ENCODE data around the gene DCDC2C.

Gene DCDC2C

DNA sequence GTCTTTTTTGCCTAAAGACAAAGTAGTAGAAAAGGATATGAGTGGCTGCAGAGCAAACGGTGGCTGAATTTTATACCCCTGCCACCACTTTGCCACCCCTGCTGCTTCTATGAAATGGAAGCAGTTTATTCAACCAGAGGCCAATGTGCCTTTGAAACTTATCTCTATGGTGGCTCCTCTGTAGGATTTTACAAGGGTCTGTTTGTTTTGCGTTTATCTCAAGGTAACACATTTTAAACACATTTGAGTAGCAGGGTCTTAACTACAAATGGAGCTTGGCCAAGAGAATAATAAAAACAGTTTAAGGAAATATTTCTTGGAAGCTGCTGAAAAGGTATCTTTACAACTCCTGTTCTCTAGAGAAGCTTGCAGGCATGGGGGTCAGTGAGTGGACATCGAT is 39.3 kb upstream of the DCDC2C start:
- TF ChIP-seq POLR2A (IDR thresholded peaks at IDR 0.05; ENCODE audit: low read depth, low read length) (no peak), TAF1 (IDR thresholded peaks at IDR 0.05; ENCODE audit: borderline replicate concordance, low read depth, low read length) (no peak), POLR2AphosphoS5 (IDR thresholded peaks at IDR 0.05; ENCODE audit: low read depth, low read length) (no peak)
- DNase-seq (ENCODE audit: insufficient read length) (no peak), FAIRE-seq (no peak)

DNA sequence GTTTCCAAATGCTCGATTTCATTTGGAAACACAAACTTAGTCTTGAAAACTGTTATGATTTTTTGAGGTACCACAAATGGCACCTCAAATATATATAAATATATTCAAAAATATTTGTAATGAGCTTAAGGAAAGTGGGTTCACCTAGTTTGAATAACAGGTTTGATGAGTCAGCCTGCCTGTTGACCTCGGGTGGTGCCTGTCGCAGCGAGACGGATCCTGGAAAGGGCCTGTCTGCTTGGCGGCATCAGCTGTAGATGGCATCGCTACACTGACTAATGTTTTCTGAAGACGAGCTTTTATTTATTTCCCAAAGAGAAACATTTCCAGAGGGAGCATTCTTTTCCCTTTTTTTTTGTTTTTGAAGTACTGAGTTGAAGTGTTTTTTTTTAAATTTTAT is 38.5 kb upstream of the DCDC2C start:
- no peak for TF ChIP-seq POLR2A (IDR thresholded peaks at IDR 0.05; ENCODE audit: low read depth, low read length)
- no peak for TF ChIP-seq TAF1 (IDR thresholded peaks at IDR 0.05; ENCODE audit: borderline replicate concordance, low read depth, low read length)
- no peak for DNase-seq (ENCODE audit: insufficient read length)

DNA sequence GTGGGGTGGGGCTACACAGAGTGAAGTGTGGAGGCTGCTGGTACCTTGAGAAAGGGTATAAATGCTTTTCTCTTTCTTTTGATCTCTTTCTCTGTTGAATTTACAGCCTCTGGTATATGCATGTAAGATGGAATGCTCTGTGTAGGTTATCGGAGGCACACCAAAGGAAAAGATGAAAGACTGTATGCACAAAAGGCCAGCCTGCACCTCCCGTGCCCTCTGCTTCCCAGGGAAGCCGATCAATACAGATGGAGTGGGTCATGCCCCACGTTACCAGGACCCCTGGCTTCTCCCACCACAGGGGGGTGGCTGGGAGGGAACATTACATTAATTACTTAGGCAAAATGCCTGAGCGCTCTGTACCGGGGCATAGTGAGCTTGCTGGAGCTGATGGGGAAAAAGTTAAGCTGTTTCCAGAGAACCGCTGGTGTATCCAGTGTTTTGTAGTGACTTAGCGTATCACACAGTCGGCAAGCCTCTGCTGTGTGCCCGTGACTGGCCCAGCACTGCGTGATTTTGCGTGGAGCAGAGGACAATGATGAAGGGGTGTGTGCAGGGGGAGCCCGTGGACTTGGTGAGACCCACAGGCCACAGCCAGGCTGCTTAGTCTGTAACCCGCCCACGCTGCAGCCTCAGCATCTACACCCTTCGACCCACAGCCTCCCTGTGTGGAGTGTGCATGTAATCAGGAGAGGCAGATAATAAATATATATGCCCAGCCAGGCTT is 37.3 kb upstream of the DCDC2C start:
- DNase-seq (ENCODE audit: insufficient read length) (no peak), FAIRE-seq (no peak)
- TF ChIP-seq POLR2A (IDR thresholded peaks at IDR 0.05; ENCODE audit: low read depth, low read length) (no peak), POLR2AphosphoS5 (IDR thresholded peaks at IDR 0.05; ENCODE audit: low read depth, low read length) (no peak), TAF1 (IDR thresholded peaks at IDR 0.05; ENCODE audit: borderline replicate concordance, low read depth, low read length) (no peak)

More for the DNA sequence above, 38.5 kb upstream of the DCDC2C start:
- no peak for FAIRE-seq

DNA sequence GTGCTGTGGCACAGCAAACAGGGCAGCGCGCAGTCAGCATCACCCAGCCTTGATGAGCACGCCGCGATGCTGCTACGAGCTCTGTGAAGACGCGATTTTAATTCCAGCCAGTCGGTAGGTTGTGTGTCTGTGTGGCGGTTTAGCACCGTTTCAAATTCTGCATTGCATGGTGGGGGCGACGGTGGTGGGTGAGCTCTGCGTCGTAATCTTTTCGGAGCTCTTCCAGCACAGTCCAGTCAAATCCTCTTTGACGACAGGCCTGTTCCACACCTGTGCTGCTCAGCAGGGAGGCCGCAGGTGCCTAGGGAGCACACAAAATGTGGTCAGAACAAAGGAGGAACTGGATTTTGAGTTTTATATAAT is 36.8 kb upstream of the DCDC2C start:
- TF ChIP-seq TAF1 (IDR thresholded peaks at IDR 0.05; ENCODE audit: borderline replicate concordance, low read depth, low read length) (no peak), POLR2AphosphoS5 (IDR thresholded peaks at IDR 0.05; ENCODE audit: low read depth, low read length) (no peak), POLR2A (IDR thresholded peaks at IDR 0.05; ENCODE audit: low read depth, low read length) (no peak)
- no peak for FAIRE-seq
- DNase-seq (ENCODE audit: insufficient read length) = no peak

DNA sequence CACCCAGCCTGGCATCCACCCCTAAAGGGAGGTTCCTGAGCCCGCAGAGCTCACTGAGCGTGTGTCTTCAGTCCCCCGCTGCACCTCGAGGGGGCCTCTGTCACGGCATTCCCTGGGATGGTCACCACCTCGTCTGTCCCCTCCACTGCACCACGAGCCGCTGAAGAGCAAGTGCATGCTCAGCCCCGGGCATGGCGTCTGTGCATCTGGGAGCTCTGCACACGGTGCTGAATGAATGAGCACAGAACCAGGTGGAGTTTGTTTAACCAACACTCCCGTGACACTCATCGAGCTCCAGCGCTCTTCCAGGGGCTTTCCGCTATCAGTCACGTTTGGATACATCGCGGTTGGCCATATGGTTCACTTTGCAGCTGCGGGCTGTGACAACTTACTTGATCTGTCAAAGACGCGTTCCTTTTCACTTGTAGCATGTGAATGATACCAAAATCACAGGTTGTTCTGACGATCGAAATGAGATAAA is 36.2 kb upstream of the DCDC2C start:
- no peak for TF ChIP-seq TAF1 (IDR thresholded peaks at IDR 0.05; ENCODE audit: borderline replicate concordance, low read depth, low read length)
- TF ChIP-seq POLR2AphosphoS5 (IDR thresholded peaks at IDR 0.05; ENCODE audit: low read depth, low read length) = no peak
- no peak for TF ChIP-seq POLR2A (IDR thresholded peaks at IDR 0.05; ENCODE audit: low read depth, low read length)
- DNase-seq (ENCODE audit: insufficient read length) = no peak
- FAIRE-seq = peak; percentile 58

DNA sequence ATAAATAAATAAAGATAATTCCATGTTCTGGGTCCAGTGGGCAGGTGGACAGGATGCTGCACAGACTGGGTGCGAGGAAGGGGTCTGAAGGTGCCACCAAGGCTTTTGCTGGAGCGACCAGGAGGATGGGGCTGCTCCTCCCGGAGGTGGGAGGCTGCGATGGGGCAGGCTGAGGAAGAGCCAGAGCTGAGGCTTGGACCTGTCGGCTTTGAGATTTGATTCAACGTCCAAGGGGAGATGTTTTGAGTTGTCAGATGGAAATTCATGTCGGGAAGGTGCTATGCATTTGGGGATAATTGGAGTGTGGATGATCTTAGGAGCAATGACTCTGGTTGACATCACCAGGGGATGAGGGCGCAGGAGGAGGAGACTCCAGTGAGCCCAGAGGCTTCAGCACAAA is 33.7 kb upstream of the DCDC2C start:
- FAIRE-seq (no peak), DNase-seq (ENCODE audit: insufficient read length) (no peak)
- TF ChIP-seq POLR2AphosphoS5 (IDR thresholded peaks at IDR 0.05; ENCODE audit: low read depth, low read length) (no peak), TAF1 (IDR thresholded peaks at IDR 0.05; ENCODE audit: borderline replicate concordance, low read depth, low read length) (no peak), POLR2A (IDR thresholded peaks at IDR 0.05; ENCODE audit: low read depth, low read length) (no peak)

DNA sequence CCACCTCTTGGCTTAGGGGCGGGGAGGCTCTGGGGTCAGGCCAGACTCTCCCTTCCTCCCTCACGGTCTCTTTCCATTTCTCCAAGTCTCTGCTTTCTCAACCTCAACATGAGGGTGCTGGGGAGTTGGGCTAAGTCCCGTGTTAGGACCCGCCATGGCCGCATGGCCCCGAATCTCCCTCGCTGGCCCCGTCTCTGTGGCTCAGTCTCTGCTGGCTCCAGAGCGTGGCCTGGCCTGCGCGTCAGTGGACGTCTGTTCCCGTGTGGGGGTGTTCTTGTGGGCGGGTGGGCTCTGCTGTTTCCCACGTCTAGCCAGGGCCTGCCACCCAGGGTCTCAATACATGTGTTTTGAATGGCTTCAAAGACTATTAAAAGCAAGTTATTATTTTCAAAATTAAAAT is 33.0 kb upstream of the DCDC2C start:
- DNase-seq (ENCODE audit: insufficient read length) (no peak), FAIRE-seq (no peak)
- TF ChIP-seq POLR2A (IDR thresholded peaks at IDR 0.05; ENCODE audit: low read depth, low read length) (no peak), TAF1 (IDR thresholded peaks at IDR 0.05; ENCODE audit: borderline replicate concordance, low read depth, low read length) (no peak), POLR2AphosphoS5 (IDR thresholded peaks at IDR 0.05; ENCODE audit: low read depth, low read length) (no peak)

DNA sequence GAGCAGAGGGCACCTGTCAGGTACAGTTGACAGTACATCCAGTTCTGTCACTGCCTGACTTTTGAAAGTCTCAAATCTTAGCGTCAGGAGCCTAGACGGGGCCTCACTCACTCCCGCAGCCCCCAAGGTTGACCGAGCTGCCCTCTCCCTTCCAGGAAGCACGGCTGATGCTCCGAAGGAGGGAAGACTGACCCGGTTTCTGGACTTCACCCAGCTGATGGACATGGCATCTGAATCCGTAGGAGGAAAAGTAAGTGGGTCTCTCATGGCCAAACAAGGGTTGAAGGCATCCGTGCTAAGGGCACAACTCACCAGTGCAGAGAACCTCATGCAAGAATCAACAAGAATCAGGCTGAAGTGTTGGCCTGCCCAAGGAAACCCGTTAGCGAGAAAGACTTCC is 32.4 kb upstream of the DCDC2C start:
- TF ChIP-seq TAF1 (IDR thresholded peaks at IDR 0.05; ENCODE audit: borderline replicate concordance, low read depth, low read length) (no peak), POLR2A (IDR thresholded peaks at IDR 0.05; ENCODE audit: low read depth, low read length) (no peak), POLR2AphosphoS5 (IDR thresholded peaks at IDR 0.05; ENCODE audit: low read depth, low read length) (no peak)

DNA sequence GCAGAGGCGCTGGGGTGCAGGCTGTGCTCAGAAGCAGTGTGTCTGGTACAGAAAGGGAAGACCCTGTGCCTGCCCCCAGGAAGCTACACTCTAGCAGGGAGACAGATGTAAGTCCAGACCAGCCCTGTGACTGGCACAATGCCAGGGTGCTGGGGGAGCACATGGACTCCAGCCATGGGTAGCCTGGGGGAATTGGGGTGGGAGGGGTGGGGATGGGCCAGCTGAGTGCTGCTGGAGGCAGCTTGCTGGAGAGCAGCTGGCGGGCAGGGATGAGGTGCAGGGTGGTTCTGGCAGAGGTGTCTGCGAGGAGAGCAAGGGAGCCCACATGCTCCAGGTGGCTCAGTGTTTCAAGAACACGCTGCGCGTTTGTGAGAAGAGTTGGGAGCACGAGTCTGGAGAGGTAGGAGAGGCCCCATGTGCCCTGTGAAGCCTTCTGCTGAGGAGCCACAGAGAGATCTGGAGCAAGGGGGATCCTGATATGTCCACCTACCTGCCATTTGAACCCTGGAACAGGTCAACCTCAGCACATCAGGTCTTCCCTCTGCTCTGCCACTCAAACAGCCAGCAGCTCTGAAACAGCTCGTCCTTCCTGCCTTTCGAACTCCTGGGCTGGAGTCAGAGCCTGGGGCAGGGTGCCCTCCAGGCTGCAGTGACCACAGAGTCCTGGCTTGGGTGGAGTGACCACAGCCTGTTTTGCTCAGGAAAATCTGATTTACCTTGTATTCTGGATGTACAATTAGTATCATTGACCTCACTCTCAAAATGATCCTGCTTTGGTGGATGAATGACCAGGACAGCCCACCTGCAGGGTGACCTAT is 30.3 kb upstream of the DCDC2C start:
- FAIRE-seq (no peak), DNase-seq (ENCODE audit: insufficient read length) (no peak)
- TF ChIP-seq POLR2A (IDR thresholded peaks at IDR 0.05; ENCODE audit: low read depth, low read length) = no peak
- TF ChIP-seq TAF1 (IDR thresholded peaks at IDR 0.05; ENCODE audit: borderline replicate concordance, low read depth, low read length) = no peak
- no peak for TF ChIP-seq POLR2AphosphoS5 (IDR thresholded peaks at IDR 0.05; ENCODE audit: low read depth, low read length)

More for the DNA sequence above, 32.4 kb upstream of the DCDC2C start:
- no peak for DNase-seq (ENCODE audit: insufficient read length)
- no peak for FAIRE-seq

DNA sequence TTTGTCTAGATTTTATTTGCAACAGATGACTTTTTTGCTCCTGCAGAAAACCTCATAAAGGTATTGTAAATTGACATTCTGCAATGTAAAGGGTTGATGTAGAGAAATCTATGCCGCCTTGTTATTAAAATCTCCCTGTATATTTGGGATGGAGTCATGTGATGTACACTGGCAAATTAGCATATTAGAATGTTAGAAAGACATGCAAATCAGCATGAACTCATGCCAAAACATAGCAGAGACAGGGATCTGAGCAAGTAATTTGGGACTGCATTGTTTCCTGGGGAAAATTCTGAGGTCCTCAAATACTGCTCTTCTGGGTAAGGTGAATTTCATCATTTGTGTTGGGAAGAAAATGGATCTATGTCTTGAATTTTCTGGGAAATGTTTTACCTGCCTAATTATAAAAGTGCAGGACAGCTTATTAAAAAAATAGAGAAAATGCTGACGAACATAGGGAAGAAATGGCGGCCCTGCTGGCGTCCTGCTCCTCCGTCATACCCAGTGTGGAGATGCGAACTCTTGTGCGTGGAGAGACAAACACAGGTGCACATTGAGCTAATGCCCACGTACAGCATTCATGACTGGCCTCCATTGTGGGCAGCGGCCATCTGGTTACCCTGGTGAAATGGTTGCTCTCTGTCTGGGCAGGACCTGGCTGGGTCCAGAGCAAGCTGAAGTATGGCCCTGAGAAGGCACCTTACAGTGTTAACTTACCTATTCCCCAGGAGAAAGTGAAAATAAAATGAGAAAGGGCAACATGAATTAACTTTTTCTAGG is 29.1 kb upstream of the DCDC2C start:
- no peak for DNase-seq (ENCODE audit: insufficient read length)
- no peak for FAIRE-seq
- TF ChIP-seq TAF1 (IDR thresholded peaks at IDR 0.05; ENCODE audit: borderline replicate concordance, low read depth, low read length) (no peak), POLR2A (IDR thresholded peaks at IDR 0.05; ENCODE audit: low read depth, low read length) (no peak), POLR2AphosphoS5 (IDR thresholded peaks at IDR 0.05; ENCODE audit: low read depth, low read length) (no peak)

DNA sequence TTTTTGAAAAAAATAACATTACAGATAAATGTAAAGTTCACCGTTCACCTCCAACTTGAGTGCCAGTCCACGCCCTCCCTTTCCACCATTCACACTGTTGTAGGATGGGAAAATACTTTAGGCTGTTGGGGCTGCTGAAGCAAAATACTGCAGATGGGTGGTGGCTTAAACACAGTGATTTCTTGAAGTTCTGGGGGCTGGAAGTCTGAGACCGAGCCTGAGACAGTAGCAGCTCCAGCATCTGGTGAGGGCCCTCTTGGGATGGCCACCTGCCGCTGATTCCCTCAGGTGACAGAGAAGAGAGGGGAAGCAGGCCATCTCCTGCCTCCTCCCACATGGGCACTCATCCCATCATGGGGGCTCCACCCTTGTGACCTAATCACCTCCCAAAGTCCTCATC is 27.7 kb upstream of the DCDC2C start:
- no peak for TF ChIP-seq TAF1 (IDR thresholded peaks at IDR 0.05; ENCODE audit: borderline replicate concordance, low read depth, low read length)
- TF ChIP-seq POLR2A (IDR thresholded peaks at IDR 0.05; ENCODE audit: low read depth, low read length) = no peak
- no peak for TF ChIP-seq POLR2AphosphoS5 (IDR thresholded peaks at IDR 0.05; ENCODE audit: low read depth, low read length)
- no peak for DNase-seq (ENCODE audit: insufficient read length)
- no peak for FAIRE-seq

All from GM12892 (cell line).